ENCODE data around the gene GOLT1B. TPM values are rescaled to one million over a fixed set of nuclear protein-coding genes. Genes with fewer than 3 reads are reported as not detected.
A peak's percentile ranks its signal among the peaks of the same experiment; 100 is the strongest.

Gene GOLT1B
- total and polyA plus RNA-seq, 9 of the 15 experiments (the other 6 are each of a cell fraction or from before 2014, with no cell fraction given), result 9.4 to 66.1 (median 26.7) TPM

DNA sequence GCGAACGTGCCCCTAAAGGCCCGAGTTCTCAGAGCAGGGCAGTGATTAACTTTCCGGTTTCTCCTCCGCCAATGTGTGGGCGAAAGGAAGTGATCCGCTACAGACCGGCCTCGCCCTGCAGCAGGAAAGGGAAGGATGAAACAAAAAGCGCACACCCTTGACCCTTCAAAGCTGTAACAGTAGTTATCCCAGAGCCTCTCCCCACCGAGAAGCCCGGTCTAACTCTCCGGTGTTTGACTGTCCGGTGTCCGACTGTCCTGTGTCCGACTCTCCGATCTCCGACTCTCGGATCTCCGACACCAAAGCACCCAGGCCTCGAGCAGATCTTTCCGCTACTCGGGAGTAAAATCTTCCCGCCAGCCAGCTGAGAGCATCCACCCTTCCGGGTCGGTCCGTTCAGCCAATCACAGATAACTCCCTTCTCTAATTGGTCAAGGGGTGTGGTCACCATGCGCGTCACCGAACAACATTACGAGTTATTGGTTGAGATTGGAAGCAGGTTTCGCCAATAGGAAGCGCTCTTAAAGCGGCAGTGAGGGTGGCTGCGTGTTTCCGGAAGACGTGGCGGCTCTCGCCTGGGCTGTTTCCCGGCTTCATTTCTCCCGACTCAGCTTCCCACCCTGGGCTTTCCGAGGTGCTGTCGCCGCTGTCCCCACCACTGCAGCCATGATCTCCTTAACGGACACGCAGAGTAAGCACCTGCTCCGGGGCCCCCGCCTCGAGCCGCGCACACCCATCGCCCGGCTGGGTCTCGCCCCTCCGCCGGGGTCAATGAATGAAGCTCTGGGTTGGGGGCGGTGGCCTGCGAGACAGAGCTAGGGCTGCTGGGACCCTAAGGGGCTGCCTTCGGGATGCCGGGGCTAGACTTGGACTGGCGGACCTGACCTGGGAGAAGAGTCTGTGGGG is at the start of gene GOLT1B, which contains the start of gene RECQL (continued):
- TF ChIP-seq POLR2B (IDR thresholded peaks at IDR 0.05; ENCODE audit: low read depth, partially characterized antibody) (peak; percentile 57), EP400 (IDR thresholded peaks at IDR 0.05) (peak; percentile 98), TBP (optimal IDR thresholded peaks at IDR 0.05; ENCODE audit: low read depth, low read length) (peak; percentile 60), ZNF778 (CRISPR knock-in tag; IDR thresholded peaks at IDR 0.05) (no peak), POLR3A (IDR thresholded peaks at IDR 0.05; ENCODE audit: borderline replicate concordance, extremely low read depth, insufficient read depth, insufficient read length) (no peak), POLR2AphosphoS5 (IDR thresholded peaks at IDR 0.05; ENCODE audit: control insufficient read depth, insufficient read depth, low read depth, low read length) (peak; percentile 78), RFX7 (CRISPR knock-in tag; IDR thresholded peaks at IDR 0.05) (no peak), HDGF (IDR thresholded peaks at IDR 0.05) (no peak), RBM17 (IDR thresholded peaks at IDR 0.05; ENCODE audit: borderline replicate concordance, low read depth, low read length) (no peak), EGR1 (conservative IDR thresholded peaks at IDR 0.05) (peak; percentile 83), ZNF707 (CRISPR knock-in tag; conservative IDR thresholded peaks at IDR 0.05) (no peak)
- TF ChIP-seq, protein P1, sequence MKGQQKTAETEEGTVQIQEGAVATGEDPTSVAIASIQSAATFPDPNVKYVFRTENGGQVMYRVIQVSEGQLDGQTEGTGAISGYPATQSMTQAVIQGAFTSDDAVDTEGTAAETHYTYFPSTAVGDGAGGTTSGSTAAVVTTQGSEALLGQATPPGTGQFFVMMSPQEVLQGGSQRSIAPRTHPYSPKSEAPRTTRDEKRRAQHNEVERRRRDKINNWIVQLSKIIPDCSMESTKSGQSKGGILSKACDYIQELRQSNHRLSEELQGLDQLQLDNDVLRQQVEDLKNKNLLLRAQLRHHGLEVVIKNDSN (CRISPR knock-in tag; IDR thresholded peaks at IDR 0.05), result no peak
- TF ChIP-seq, protein P2, sequence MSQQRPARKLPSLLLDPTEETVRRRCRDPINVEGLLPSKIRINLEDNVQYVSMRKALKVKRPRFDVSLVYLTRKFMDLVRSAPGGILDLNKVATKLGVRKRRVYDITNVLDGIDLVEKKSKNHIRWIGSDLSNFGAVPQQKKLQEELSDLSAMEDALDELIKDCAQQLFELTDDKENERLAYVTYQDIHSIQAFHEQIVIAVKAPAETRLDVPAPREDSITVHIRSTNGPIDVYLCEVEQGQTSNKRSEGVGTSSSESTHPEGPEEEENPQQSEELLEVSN (IDR thresholded peaks at IDR 0.05; ENCODE audit: borderline replicate concordance in 1 of 2, extremely low read depth in 1 of 2, insufficient read depth in 1 of 2, insufficient read length in 1 of 2, low read depth in 1 of 2, low read length in 1 of 2, poor library complexity in 1 of 2, severe bottlenecking in 1 of 2), result peak; percentile 90 to 97
- TF ChIP-seq, protein P3, sequence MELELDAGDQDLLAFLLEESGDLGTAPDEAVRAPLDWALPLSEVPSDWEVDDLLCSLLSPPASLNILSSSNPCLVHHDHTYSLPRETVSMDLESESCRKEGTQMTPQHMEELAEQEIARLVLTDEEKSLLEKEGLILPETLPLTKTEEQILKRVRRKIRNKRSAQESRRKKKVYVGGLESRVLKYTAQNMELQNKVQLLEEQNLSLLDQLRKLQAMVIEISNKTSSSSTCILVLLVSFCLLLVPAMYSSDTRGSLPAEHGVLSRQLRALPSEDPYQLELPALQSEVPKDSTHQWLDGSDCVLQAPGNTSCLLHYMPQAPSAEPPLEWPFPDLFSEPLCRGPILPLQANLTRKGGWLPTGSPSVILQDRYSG (tag; conservative IDR thresholded peaks at IDR 0.05; ENCODE audit: low read depth), result no peak
- TF ChIP-seq, protein P4, sequence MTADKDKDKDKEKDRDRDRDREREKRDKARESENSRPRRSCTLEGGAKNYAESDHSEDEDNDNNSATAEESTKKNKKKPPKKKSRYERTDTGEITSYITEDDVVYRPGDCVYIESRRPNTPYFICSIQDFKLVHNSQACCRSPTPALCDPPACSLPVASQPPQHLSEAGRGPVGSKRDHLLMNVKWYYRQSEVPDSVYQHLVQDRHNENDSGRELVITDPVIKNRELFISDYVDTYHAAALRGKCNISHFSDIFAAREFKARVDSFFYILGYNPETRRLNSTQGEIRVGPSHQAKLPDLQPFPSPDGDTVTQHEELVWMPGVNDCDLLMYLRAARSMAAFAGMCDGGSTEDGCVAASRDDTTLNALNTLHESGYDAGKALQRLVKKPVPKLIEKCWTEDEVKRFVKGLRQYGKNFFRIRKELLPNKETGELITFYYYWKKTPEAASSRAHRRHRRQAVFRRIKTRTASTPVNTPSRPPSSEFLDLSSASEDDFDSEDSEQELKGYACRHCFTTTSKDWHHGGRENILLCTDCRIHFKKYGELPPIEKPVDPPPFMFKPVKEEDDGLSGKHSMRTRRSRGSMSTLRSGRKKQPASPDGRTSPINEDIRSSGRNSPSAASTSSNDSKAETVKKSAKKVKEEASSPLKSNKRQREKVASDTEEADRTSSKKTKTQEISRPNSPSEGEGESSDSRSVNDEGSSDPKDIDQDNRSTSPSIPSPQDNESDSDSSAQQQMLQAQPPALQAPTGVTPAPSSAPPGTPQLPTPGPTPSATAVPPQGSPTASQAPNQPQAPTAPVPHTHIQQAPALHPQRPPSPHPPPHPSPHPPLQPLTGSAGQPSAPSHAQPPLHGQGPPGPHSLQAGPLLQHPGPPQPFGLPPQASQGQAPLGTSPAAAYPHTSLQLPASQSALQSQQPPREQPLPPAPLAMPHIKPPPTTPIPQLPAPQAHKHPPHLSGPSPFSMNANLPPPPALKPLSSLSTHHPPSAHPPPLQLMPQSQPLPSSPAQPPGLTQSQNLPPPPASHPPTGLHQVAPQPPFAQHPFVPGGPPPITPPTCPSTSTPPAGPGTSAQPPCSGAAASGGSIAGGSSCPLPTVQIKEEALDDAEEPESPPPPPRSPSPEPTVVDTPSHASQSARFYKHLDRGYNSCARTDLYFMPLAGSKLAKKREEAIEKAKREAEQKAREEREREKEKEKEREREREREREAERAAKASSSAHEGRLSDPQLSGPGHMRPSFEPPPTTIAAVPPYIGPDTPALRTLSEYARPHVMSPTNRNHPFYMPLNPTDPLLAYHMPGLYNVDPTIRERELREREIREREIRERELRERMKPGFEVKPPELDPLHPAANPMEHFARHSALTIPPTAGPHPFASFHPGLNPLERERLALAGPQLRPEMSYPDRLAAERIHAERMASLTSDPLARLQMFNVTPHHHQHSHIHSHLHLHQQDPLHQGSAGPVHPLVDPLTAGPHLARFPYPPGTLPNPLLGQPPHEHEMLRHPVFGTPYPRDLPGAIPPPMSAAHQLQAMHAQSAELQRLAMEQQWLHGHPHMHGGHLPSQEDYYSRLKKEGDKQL (CRISPR knock-in tag; IDR thresholded peaks at IDR 0.05; ENCODE audit: borderline replicate concordance), result no peak

All from K562 (cell line).